Measurements from ENCODE around the gene CAVIN1. TPM values are rescaled to one million over a fixed set of nuclear protein-coding genes. Genes with fewer than 3 reads are reported as not detected.
"Not testable (repeated sequence)": the region's sequence is repeated elsewhere in the genome, so short reads cannot be mapped to it uniquely, and the experiment has no call there.

Gene CAVIN1, protein sequence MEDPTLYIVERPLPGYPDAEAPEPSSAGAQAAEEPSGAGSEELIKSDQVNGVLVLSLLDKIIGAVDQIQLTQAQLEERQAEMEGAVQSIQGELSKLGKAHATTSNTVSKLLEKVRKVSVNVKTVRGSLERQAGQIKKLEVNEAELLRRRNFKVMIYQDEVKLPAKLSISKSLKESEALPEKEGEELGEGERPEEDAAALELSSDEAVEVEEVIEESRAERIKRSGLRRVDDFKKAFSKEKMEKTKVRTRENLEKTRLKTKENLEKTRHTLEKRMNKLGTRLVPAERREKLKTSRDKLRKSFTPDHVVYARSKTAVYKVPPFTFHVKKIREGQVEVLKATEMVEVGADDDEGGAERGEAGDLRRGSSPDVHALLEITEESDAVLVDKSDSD
- 681 TPM for total RNA-seq
- long read RNA-seq, transcript CAVIN1-201 (2 exons, 3,828 nt), result major isoform, 1,465 of 3,152 reads
- long read RNA-seq, partial matches to known transcripts, result 1,673 of 3,152 reads
- long read RNA-seq, other reads (novel, unspliced or antisense), result 14 of 3,152 reads

DNA sequence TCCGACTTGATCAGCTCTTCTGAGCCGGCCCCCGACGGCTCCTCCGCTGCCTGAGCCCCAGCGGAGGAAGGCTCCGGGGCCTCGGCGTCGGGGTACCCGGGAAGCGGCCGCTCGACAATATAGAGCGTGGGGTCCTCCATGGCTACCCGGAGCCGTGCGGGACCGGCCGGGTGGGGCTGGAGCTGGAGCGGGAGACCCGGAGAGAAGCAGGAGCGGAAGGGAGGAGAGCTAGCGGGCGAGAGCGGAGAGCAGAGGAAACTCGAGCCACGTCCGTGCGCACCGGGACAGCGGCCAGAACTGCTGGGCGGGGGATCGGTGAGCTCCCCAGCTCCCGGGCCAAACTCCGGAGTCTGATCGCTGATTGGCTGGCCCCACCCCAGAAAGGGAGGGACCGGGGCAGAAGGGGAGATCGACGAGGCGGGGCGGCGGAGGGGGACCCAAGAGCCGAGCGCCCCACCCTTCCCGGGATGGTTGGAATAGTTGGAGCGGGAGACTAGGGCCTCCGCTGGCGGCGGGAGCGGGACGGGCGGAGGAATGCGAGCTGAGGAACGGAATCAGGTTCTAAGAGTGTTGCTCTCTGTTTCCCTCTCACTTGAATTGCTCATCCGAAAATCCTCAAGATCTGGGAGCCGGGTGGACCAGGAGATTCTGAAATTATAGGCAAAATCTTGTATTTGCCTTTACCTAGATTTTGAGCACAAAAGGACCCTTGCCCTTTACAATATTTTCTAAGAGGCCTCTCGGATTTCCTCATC lies at the start of gene CAVIN1:
CAVIN1 (minus strand) TSS at position 299 of the 755 bp plus-strand sequence; CDS start at position 140, 159 bp downstream.
- DNase-seq (ENCODE audit: low spot score), result peak; percentile 98

DNA sequence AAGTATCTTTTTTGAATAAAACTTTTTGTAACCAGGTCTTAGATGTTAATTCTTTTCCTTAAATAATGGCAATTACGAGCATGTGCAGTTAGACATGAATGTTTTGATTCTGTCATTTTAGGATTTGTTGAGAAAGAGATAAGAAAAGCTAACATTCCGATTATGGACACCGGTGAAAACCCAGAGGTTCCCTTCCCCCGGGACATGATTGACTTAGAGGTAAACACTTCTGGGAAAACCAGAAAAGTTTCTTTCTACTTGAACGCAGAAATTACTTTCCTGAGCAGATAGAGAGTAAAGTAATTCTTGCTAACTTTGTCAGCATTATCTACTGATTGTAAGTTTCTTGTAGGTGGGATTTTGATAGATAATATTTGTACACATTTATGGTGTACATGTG lies 44.8 kb upstream of the CAVIN1 start:
- no peak for DNase-seq (ENCODE audit: low spot score)

DNA sequence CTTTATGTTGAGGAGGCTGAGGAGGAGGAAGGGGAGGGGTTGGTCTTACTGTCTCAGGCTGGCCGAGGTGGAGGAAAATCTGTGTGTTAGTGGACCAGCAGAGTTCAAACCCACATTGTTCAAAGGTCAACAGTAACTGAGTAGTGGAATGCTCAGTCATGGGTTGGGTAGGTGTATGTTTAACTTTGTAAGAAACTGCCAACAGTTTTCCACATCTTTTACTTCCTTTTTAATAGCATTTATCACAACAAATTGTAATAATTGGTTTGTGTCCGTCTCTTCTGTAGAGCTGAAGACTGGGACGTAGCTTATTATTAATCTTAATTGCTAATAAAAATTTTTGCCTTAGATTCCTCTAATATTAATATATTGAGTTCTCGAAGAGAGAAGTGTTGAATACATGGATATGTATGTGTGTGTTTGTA lies 40.9 kb upstream of the CAVIN1 start:
- DNase-seq (ENCODE audit: low spot score), result no peak

DNA sequence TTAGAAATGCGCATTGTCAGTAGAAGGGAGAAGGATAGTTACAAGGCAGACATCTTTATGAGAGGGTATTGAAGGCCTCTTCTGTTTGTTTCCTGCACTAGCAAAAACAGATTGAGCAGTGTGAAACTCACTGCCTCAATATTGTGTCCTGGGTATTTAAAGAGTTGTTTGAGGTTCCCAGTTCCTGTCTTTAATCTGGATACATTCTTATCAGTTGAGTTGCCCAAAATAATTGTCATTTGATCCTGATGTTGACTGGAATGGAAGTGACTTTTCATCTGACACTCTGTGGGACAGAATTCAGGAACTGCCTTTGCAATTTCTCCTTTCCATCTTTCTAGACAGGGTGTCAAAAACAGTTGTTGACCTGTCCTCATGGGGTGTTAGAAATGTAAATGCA lies 37.3 kb upstream of the CAVIN1 start:
- no peak for DNase-seq (ENCODE audit: low spot score)

DNA sequence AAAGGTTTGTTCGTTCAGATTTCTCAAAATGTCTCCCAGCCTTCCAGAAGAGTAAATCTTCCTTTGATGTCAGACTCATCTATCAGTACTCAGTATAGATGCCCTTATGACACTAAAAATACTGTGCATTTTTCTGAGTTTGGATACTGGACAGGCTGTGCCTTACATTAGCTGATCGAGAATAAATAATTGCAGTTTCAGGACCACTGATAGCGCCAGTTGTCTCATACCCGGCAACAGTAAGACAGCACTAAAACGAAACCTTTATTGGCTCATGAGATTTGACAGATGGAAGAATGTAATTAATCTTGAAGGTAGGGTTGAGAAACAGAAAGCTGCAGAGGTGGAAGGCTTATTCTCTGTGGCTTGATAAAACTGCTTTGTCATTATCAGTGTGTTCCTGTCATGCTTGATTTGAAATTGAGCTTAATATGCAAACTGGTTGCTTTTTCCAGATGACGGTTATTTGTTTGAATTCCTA lies 36.8 kb upstream of the CAVIN1 start:
- no peak for DNase-seq (ENCODE audit: low spot score)

DNA sequence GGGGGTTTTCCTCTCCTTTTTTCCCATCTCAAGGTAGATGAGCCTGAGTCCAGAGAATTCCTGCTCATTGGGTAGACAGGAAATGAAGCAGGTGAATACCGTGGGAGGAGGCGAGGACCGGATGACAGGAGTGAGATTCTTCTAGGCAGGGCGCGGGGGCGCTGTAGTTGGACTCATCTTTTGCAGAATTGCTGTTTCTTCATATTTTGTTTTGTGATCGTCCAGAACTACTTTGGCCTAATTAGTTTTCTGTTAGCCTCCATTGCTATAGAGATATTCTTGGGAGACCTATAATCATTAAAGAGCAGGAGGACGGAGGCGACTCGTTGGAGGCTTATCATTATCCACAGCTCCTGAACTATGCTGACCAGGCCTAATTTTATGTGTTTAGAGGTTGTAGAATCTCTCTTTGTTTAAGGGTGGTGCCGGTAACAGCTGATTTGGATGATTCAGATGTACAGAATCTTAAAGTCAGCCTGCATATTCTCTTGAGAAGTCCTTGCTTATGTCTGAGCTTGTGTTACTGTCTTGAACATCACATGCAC lies 36.3 kb upstream of the CAVIN1 start:
- DNase-seq (ENCODE audit: low spot score), result no peak

DNA sequence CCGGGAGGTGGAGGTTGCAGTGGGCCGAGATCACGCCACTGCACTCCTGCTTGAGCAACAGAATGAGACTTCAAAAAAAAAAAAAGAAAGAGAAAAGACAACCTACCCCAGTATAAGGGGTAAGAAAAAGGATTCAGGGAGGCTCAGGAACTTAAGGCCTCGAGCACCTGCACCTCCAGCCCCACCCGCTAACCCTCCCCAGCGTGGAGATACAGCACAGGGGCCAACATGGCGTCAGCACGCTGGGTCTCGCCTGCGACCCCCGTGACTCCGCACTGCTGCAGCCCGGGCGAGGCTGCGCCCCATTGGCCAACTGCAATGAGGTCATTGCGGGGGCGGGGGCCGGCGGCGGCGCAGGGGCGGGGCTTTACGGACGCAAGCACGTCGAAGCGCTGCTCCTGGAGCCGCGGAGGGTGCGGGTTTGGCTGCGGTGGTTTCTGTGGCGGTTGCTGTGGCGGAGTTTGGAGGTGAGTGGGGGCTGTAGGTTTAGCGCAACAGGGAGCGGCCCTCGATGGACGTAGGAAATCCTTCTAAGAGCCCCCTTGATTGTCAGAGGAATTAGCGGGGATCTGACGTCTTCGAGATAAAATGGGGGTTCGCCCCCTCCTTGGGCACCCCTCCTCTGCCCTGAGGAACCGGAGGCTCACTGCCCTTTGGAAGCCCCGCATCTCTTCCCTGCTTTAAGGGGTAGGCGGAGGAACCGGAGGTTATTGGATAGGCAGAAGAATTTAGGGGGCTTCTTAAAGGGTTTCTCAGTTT lies 35.6 kb upstream of the CAVIN1 start, which contains the start of gene ATP6V0A1:
ATP6V0A1 (plus strand) TSS at position 382 of the 759 bp plus-strand sequence. CDS start 2,017 bp downstream, outside the sequence.
- peak; percentile 99 for DNase-seq (ENCODE audit: low spot score)

DNA sequence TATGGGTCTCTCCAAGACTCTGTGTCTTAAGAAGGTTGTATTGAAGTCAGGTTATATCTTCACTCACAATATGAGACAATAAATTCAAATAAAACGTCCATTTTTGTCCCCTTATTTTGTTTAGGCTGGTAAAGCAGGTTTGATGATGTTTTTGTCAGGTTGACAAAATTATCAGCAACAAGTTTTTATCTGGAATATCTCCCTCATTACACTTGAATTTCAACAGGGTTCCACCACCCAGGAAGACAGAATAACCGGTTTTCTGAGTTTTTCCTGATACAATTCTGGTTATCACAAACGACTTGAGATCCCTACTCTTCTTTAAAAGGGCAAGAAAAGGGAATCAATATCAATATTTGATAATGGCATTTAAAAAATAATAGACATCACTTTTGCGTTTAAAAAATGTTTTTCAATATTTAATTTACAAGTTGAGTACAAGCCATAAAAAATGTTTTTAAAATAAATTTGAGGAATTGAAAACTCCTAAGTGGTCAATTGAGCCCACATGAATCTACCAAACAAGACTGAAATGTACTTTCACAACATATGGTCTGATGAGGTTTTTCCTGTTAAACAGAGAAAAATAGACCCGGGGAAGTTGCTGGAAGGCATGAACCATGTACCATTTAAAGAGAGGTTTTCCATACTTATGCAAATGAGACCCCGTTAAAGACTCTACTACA lies 34.2 kb upstream of the CAVIN1 start:
- DNase-seq (ENCODE audit: low spot score), result no peak

DNA sequence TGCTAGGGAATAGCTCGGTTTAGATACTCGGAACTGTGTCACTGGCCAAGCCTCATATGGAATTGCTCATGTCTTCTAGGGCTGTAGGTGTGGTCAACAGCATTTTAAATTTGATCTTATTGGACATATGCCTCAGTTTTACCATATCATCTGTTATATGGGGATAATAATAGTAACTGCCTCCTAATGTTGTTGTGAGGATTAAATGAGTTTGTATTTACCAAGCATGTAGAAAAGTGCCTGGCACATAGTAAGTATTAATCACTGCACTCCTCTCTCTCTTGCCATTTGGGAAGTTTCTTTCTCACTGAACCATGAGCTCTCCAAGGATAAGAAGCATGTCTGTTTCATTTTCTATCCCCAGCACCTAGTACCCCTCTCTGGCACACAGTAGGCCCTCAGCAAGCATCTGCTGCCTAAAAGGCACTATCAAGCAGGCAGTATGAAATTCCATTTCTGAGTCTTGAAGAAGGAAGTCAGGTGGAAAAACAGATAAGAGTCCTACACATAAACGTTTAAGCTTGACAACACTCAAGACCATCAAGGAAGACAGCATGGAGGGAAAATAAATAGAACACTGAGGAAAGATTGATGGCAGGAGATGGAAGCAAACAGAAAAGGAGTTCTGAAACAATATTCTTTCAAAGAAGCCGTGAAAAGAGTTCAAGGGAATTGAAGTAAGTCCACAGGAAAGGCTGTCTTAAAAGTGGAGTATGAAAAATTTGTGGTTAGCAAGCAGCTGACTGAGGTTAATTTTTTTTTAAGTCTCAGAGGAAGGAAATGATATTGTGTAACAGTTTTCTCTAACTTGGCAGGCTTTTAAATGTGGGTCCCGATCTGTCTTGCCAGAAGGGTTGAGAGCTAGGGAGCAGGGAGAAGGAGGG lies 33.4 kb upstream of the CAVIN1 start:
- DNase-seq (ENCODE audit: low spot score), result no peak

DNA sequence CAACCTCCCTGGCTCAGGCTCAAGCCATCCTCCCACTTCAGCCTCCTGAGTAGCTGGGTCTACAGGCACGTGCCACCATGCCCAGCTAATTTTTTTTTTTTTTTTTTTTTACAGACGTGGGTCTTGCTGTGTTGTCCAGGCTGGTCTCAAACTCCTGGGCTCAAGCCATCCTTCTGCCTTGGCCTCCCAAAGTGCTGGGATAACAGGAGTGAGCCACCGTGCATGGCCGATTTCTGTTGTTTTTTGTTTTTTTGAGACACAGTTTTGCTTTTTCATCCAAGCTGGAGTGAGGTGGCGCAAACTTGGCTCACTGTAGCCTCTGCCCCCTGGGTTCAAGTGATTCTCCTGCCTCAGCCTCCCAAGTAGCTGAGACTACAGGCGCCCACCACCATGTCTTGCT lies 31.9 kb upstream of the CAVIN1 start:
- DNase-seq (ENCODE audit: low spot score), result not testable (repeated sequence)

DNA sequence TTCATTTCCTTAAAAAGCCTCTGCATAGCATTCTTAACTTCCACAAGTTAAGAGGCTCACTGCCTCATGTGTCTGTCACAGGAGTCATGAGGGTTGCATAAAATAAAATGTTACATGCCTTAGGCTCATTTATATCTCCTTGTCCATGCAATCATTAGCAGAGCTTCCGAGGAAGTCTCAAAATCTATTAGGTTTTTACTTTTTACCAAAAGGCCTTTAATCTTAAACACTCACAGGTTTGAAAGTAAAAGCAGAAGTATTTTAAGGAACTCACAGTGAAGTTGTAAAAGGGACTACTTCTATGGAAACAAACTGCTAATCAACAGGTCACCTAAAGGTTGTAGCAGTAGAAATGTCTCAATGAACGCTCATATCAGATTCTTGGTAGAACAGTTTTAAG lies 30.4 kb upstream of the CAVIN1 start:
- no peak for DNase-seq (ENCODE audit: low spot score)

DNA sequence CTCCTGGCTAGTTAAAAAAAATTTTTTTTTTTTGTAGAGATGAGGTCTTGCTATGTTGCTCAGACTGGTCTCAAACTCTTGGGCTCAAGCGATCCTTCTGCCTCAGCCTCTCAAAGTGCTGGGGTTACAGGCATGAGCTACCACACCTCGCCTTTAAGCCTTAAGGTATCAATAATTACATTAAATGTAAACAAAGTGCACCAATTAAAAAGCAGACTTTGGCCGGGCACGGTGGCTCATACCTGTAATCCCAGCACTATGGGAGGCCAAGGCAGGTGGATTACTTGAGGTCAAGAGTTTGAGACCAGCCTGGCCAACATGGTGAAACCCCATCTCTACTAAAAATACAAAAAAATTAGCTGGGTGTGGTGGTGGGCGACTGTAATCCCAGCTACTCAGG lies 28.2 kb upstream of the CAVIN1 start:
- not testable (repeated sequence) for DNase-seq (ENCODE audit: low spot score)

DNA sequence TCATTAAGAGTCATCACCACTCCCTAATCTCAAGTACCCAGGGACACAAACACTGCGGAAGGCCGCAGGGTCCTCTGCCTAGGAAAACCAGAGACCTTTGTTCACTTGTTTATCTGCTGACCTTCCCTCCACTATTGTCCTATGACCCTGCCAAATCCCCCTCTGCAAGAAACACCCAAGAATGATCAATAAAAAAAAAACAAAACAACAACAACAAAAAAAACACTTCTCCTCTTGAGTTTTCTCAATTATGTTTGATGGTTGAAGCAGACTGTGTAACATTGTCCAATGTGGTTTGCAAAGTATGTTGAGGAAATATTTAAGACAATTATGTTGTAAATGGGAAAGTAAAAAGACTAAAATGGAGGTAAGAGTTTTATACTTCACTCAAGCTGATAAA lies 26.8 kb upstream of the CAVIN1 start:
- not testable (repeated sequence) for DNase-seq (ENCODE audit: low spot score)

DNA sequence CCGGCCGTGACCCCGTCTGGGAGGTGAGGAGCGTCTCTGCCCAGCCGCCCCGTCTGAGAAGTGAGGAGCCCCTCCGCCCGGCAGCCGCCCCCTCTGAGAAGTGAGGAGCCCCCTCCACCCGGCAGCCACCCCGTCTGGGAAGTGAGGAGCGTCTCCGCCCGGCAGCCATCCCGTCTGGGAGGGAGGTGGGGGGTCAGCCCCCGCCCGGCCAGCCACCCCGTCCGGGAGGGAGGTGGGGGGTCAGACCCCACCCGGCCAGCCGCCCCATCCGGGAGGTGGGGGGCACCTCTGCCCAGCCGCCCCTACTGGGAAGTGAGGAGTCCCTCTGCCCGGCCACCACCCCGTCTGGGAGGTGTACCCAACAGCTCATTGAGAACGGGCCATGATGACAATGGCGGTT lies 26.1 kb upstream of the CAVIN1 start:
- not testable (repeated sequence) for DNase-seq (ENCODE audit: low spot score)

DNA sequence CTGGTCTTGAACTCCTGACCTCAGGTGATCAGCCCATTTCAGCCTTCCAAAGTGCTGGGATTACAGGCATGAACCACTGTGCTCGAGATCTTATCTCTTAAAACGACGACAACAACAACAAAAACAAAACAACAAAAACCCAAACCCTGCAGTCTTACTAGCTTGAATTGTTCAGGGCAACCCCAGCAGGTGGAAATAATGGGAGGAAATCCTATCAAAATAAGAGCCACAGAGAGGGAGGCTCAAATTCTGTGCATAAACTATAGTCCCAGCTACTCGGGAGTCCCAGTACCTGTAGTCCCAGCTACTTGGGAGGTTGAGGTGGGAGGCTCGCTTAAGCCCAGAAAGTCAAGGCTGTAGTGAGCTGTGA lies 19.1 kb upstream of the CAVIN1 start:
- DNase-seq (ENCODE audit: low spot score), result no peak

DNA sequence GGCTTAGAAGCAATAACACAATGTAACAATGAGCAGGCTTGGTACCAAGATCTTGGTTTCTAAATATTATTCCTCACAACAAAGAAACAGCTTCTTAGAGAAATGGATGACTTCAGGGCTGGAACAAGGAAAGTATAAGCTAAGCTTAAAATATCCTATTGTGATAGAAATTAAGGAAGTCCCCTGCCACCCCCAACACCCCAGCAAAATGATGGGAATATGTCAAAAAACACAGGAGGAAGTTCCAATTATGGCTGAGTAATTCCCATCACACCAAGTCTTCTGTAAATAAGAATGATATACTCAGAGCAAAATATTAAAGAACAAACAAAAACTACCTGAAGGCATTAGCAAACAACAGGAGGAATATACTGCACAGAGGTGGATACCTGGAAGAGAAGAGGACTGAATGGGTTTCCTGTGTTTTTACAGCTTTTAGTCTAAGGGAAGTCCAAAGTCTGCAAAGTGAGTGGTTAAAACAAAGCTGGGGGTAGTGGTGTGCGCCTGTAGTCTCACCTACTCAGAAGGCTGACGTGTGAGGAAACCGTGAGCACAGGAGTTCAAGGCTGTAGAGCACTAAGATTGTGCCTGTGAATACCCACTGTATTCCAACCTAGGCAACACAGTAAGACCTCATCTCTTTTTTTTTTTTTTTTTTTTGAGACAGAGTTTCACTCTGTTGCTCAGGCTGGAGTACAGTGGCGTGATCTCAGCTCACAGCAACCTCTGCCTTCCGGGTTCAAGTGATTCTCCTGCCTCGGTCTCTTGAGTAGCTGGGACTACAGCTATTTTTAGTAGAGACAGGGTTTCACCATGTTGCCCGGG lies 18.5 kb upstream of the CAVIN1 start:
- no peak for DNase-seq (ENCODE audit: low spot score)

DNA sequence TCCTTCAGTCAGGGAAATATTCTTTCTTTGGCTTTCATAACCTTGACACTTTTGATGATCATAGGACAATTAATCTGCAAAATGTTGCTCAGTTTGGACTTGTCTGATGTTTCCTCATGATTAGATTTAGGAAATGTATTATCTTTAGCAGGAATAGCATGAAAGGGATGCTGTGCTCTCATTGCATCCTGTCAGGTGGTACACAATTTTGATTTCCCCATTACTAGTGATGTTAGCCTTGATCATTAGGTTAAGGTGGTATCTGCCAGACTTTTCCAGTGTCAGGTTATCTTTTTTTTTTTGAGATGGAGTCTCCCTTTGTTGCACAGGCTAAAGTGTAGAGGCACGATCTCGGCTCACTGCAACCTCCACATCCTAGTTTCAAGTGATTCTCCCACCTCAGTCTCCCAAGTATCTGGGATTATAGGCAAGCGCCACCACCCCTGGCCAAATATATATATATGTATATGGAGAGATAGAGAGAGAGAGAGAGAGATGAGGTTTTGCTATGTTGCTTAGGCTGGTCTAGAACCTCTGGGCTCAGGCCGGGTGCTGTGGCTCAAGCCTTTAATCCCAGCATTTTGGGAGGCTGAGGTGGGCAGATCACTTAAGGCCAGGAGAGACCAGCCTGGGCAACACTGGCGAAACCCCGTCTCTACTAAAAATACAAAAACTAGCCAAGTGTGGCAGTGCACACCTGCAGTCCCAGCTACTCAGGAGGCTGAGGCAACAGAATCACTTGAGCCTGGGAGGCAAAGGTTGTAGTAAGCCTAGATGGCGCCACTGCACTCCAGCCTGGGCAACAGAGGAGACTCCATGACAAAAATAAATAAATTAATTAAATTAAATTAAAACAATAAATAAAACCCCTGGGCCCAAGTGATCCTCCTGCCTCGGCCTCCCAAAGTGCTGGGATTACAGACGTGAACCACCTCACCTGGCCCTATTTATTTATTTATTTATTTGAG lies 15.8 kb upstream of the CAVIN1 start:
- no peak for DNase-seq (ENCODE audit: low spot score)
